ENCODE measurements around the gene CAND2. TPM values are rescaled to one million over a fixed set of nuclear protein-coding genes. Genes with fewer than 3 reads are reported as not detected.
A peak's percentile ranks its signal among the peaks of the same experiment; 100 is the strongest.

The CAND2 gene
- total RNA-seq, 1 donor from 2014 or later = 2.6 TPM

DNA sequence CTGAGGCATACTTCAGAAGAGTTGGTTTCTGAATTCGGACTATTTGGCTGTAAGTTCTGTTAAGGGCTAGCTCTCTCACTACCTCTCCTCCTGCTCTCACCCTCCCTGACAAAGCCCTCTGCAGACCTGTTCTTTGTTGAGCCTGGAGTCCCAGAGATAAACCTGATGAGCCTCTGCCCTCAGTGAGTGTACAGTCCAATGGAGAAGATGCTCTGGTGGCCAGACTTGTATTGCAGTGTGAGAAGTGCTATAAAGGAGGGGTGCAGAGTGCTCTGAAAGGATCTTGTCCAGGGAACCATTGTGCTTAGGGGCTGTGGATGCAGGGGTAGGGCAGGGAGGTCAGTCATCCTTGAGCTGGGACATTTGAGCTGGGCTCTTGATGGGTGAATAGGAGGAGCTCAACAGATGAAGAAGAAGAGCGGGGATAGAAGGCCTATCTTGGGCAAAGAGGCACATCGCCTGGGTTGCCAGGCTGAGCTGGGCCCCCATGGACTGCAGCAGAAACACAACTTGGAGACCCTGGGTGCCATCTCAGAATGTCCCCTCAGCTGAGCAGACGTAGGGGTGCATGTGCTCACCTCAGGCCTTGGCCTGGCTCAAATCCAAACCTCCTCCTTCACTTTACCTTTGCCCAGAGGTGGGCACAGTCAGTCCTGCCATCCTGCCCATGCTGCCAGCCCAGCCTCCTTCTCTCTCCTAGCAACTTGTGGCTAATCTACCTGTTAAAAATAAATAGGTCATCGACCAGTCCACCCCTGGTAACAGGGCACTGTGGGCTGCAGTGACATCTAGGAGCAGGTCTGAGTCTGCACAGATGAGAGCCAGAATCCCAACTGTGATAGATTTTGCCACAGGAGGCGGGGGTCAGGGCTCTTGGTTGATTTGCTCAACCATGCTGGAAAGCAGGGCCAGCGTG lies 3.3 kb downstream of the CAND2 start:
- no peak for DNase-seq (ENCODE audit: extremely low read depth, low read depth, low spot score)

DNA sequence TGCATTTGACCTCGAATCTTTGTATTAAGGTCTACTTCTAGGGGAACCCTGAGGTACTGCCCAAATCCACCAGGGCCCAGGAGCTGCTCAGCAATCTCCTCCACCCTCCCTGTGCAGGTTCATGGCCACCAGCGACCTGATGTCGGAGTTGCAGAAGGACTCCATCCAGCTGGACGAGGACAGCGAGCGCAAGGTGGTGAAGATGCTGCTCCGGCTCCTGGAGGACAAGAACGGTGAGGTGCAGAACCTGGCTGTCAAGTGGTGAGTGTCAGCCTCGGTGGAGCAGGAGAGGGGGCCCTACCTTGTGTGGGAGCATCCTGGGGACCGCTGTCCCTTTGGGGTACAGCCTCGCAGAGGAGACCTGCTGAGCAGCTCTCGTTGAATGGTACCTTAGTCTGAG lies 6.9 kb downstream of the CAND2 start:
- no peak for DNase-seq (ENCODE audit: extremely low read depth, low read depth, low spot score)

DNA sequence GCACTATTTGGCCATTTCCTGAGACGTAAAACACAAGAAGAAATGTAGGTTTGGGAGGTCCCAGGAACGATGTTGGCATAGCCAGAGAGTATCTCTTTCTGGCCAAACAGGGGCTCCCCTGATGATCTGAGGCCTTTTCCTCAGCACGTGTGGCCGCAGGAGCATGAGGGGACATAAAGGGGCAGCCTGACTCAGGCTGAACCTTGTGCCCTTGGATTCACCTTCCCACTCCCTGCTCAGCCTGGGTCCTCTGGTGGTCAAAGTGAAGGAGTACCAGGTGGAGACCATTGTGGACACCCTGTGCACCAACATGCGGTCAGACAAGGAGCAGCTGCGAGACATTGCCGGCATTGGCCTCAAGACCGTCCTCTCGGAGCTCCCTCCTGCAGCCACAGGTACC lies 10.6 kb downstream of the CAND2 start:
- DNase-seq (ENCODE audit: extremely low read depth, low read depth, low spot score) = no peak

DNA sequence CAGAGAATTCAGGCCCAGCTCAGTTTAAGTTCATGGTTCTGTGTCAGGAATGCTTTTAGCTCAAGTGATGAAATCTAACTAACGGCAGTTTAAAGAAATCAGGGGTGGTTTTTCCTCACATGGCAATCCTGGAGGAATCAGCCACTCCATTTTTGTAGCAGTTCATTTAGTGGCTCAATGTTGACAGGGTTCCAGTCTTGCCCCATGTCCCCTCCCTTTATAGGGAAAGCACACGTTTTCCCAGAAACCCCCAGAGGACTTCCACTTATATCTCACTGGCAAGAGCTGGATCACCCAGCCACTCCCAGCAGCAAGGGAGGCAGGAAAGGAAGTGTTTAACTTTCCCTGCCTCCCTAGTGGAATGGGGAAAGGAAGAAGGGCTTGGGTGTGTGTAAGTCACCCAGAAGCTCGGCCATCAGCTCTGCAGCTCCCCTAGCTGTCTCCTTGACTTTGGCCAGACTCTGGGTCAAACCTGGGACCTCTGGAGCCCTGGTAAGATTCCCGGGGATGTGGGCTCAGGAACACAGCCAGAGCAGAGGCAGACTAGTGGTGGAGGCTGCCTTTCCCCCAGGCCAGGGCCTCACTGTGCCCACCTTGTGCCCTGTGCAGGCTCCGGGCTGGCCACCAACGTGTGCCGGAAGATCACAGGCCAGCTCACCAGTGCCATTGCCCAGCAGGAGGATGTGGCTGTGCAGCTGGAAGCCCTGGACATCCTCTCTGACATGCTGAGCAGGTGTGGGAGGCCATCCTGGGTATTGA lies 11.3 kb downstream of the CAND2 start:
- DNase-seq (ENCODE audit: extremely low read depth, low read depth, low spot score) = no peak

DNA sequence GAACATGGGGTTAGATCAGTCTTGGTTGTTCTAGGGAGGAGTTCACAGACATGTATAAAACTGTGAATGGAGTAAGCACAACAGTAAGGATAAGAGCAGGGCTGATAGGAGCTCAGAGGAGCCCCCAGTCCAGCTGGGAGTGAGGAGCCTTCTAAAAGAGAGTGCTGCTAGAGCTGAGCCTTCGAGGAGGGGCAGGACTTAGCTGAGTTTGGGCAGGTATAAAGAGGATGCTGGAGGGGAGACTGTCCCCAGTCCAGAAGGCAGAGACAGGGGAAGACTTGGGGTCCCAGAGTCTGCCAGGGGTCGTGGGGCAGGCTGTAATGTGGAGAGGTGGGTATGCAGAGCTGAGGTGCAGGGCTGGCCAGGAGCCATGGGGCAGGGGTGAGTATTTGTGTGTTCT lies 12.1 kb downstream of the CAND2 start:
- no peak for DNase-seq (ENCODE audit: extremely low read depth, low read depth, low spot score)

DNA sequence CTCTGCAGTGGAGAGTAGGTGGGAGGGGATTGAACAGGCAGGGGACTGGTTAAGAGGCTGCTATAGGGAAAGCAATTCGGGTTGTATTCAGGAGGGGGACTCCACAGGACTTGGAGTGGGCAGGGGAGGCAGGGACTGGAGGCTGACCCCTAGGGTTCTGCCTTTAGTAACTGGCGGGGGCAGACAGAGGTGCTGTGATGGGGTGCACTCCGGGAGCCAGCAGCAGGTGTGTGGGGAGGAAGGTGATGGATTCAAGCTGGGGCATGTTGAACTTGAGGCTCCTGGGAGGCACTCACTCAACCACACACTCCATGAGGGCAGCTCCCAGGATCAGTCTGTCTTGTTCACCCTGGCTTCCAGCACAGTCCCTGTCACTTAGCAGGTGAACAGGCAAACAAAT lies 12.5 kb downstream of the CAND2 start:
- no peak for DNase-seq (ENCODE audit: extremely low read depth, low read depth, low spot score)

DNA sequence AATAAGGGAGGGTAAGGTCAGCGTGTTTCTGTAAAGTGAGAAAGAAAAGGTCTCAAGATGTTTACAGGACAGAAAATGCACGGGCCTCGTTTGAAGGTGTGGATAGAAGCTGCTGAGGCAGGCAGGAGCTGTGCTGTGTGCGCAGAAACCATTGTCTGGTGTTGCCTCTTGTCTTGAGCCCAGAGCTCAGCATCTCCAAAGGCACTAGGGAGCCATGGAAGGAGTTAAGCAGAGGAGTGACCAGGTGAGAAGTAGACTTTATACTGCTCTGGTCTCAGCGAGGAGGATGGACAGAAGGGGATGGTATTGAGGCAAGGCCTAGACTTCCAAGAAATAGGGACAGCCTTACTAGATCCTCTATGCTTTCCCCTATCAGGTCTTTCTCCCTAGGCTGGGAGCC lies 13.0 kb downstream of the CAND2 start:
- DNase-seq (ENCODE audit: extremely low read depth, low read depth, low spot score) = no peak

DNA sequence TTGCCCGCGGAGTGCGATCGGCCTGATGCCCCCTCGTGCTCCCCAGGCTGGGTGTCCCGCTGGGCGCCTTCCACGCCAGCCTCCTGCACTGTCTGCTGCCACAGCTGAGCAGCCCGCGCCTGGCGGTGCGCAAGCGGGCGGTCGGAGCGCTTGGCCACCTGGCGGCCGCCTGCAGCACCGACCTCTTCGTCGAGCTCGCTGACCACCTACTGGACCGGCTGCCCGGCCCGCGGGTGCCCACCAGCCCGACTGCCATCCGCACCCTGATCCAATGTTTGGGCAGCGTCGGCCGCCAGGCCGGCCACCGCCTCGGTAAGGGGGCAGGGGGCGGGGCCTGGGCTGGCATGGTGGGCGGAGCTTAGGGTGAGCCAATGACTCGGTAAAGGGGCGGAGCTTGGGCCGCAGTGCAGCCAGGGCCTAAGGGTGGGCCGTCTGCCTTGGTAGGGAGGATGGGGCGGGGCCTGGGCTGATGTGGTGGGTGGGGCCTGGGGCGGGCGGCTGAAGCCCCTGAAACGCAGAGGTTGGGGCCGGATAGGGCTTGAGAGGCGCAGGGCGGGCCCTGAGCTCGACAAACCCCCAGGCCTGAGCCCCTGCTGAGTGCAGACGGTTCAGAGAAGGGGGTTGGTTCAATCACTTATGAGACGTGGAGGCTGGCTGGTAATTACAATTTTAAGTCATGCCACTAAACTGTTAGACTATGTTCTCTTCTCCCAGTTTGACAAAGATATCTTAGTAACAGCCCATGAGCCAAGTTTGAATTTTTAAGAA lies 13.7 kb downstream of the CAND2 start:
- DNase-seq (ENCODE audit: extremely low read depth, low read depth, low spot score) = peak; percentile 39

DNA sequence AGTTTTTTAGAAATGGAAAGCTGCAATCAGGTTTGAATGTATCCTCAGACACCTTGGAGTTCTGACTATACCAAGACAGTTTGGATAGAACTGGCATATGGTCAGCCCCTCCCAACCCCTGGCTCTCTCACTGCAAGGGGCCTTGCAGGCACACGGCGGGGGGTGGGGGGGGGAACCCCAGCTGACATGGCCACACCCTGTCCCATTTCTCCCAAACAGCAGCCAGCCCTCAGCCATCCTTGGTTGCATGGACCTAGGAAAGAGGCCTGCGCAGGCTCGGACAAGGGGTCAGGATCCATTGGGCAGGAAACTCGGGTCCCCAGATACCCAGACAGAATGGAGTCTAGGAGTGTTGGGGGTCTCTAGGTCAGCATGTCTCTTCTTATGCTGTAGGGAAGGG lies 14.5 kb downstream of the CAND2 start:
- DNase-seq (ENCODE audit: extremely low read depth, low read depth, low spot score) = no peak

DNA sequence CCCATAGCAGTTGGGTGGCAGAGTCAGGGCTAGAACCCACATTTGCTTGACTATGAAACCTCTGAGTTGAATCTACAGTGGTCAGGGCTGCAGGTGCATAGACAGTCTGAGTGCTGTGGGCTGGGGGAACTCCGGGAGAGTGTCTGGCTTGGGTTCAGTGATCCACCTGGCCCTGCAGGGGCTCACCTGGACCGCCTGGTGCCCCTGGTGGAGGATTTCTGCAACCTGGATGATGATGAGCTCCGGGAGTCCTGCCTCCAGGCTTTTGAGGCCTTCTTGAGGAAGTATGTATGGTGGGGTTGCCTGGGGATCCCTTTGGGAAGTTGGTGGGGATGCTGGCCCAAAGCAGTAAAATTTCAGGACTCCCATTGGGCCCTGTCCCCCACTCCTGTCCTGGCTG lies 16.3 kb downstream of the CAND2 start:
- no peak for DNase-seq (ENCODE audit: extremely low read depth, low read depth, low spot score)

DNA sequence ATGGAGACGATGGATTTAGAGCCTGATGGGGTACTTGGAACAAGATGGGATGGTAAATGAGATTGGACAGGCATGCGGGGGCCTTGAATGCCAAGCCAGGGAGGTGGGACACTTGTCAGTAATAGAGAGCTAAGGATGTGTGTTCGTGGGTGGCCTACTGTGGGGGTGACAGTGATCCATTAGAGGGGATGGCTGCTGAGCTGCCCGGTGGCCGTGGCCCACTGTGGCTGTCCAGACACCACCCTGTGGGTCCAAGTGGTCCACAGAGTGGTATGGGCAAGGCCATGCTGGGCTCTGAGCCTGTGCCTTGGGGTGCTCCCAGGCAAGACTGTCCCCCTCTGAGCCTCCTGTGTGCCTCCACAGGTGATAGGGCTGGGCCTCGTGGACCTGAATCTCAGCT lies 17.5 kb downstream of the CAND2 start:
- no peak for DNase-seq (ENCODE audit: extremely low read depth, low read depth, low spot score)

DNA sequence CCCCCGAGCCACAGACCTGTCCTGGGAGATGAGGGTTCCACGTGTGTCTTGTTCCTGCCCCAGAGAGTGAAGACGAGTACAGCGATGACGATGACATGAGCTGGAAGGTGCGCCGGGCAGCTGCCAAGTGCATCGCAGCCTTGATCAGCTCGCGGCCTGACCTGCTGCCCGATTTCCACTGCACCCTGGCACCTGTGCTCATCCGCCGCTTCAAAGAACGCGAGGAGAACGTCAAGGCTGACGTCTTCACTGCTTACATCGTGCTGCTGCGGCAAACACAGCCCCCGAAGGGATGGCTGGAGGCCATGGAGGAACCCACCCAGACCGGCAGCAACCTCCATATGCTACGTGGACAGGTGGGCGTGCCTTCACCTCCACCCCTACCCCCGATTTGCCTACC lies 18.6 kb downstream of the CAND2 start:
- DNase-seq (ENCODE audit: extremely low read depth, low read depth, low spot score) = no peak

DNA sequence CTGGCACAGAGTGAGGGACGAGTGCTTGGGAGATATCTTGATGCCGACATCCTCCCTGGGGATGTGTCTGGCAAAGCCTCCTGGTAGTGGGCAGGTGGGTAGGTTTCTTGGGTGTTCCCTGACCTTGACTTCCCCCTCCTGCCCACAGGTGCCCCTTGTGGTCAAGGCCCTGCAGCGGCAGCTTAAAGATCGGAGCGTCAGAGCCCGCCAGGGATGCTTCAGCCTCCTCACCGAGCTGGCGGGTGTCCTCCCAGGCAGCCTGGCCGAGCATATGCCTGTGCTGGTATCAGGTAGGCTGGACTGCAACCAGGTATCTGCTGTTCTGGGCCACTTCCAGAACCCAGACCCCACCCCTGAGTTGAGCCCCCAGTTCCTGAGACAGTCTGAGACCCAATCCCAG lies 19.2 kb downstream of the CAND2 start:
- DNase-seq (ENCODE audit: extremely low read depth, low read depth, low spot score) = no peak

DNA sequence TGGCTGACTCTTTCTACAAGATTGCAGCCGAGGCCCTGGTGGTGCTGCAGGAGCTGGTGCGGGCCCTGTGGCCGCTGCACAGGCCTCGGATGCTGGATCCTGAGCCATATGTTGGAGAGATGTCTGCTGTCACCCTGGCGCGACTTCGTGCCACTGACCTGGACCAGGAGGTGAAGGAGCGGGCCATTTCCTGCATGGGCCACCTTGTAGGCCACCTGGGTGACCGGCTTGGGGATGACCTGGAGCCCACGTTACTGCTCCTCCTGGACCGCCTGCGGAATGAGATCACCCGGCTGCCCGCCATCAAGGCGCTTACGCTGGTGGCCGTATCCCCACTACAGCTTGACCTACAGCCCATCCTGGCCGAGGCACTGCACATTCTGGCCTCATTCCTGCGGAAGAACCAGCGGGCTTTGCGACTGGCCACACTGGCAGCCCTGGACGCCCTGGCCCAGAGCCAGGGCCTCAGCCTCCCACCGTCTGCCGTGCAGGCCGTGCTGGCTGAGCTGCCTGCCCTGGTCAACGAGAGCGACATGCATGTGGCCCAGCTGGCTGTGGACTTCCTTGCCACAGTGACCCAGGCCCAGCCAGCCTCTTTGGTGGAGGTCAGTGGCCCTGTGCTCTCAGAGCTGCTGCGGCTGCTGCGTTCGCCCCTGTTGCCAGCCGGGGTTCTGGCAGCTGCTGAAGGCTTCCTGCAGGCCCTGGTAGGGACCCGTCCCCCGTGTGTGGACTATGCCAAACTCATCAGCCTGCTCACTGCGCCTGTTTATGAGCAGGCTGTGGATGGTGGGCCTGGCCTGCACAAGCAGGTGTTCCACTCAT lies 20.3 kb downstream of the CAND2 start:
- no peak for DNase-seq (ENCODE audit: extremely low read depth, low read depth, low spot score)

DNA sequence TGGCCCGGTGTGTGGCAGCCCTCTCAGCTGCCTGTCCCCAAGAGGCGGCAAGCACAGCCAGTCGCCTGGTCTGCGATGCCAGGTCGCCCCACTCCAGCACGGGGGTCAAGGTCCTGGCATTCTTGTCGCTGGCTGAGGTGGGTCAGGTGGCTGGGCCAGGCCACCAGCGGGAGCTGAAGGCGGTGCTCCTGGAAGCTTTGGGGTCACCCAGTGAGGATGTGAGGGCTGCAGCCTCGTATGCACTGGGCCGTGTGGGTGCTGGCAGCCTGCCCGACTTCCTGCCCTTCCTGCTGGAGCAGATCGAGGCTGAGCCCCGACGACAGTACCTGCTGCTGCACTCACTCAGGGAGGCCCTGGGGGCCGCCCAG lies 20.8 kb downstream of the CAND2 start:
- no peak for DNase-seq (ENCODE audit: extremely low read depth, low read depth, low spot score)

DNA sequence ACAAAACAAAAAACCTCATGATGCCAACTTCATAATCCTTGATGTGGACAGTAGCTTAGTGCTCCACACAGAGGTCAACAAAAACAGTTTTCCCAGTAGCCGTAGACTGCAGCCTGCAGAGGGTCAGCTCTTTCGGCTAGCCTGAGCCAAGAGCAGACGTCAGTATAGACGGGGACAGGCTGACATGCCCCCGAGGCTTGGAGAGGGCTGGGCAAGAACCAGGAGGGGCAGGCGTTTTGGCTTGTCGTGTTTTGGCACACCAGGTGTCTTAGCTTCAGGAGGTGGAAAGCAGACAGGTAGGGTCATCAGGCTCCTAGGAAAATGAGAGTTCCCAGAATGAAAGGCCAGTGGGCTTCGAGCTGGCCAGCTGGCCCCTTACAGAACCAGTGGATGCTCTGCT lies 21.8 kb downstream of the CAND2 start:
- no peak for DNase-seq (ENCODE audit: extremely low read depth, low read depth, low spot score)

DNA sequence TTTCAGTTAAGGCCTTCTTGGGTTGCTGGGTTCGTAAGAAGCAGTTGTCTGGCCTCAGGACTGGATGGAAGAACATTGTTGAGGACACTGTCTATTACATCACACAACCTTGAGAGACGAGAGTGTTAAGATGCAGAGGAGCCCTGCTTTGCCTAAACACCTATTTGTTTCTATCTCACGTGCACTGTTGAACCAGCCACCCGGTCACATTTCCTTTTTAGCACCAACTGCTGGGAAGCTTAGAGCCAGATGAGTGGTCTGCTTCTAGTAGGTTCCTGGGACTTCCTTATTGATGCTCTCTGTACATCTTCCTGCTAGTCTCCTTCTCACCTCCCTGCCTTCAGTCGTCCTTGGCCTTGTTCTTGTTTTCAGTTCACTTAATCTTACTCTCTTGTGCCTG lies 22.3 kb downstream of the CAND2 start:
- no peak for DNase-seq (ENCODE audit: extremely low read depth, low read depth, low spot score)

DNA sequence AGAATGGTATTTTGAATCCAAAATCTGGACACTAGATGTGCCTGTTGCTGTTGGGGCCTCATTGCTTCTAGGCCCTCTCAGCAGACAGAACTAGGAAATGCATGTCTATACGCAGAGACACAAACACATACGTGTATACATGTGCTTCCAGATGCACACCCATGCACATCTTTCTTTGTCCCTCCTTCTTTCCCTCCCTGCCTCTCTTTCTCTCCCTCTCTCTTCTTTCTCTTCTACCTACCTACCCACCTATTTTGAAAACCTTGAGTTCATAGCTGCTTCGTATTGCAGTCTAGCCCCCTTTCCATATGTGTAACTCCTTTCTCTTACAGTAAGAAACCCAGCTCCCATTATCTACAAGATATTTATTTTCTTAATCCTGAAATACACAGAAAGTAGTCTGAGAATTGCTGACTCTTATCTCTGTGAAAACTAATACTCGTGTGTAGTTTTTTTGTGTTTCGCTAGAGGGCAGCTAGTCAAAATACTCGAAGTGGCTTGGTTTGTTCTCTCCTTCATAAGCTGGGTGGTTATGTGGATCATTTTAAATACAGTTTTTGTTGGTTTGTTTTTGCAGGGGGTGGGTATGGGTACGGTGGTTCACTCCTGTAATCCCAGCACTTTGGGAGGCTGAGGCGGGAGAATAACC lies 26.4 kb downstream of the CAND2 start:
- no peak for DNase-seq (ENCODE audit: extremely low read depth, low read depth, low spot score)

DNA sequence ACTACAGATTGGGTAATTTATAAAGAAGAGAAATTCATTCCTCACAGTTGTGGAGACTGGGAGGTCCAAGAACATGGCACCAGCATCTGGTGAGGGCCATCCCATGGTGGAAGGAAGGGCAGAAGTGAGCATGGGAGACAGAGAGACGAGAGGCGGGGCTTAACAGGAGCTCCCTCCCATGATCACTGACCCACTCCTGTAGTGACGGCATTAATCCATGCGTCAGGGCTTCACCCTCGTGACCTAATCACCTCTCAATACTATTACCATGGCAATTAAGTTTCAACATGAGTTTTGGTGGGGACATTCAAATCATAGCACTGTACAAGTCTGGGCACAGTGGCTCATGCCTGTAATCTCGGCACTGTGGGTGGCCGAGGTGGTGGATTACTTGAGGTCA lies 27.8 kb downstream of the CAND2 start:
- no peak for DNase-seq (ENCODE audit: extremely low read depth, low read depth, low spot score)

DNA sequence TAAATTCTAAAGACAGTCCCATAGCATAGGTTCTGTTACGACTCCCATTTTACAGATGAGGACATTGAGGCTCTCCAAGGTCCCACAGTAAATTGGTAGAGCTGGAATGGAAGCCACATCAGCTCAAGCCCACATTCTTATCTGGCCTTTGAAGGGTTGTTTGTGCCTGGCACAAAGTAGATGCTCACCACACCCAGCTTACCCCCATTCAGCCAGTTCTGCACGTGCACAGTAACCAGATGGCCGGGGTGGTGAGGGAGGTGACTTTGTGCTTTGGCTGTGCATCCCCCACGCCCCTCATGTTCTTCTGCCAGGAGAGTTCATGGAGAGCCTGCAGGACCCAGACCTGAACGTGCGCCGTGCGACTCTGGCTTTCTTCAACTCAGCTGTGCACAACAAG lies 28.7 kb downstream of the CAND2 start:
- no peak for DNase-seq (ENCODE audit: extremely low read depth, low read depth, low spot score)

All from glomerular endothelial cell (primary cell).